HG02840 (cell line): ENCODE measurements around the gene LRRK2.
A peak's percentile ranks its signal among the peaks of the same experiment; 100 is the strongest.

Source experiments
- ATAC-seq: cut with Tn5 transposase; IDR thresholded peaks from one replicate; pipeline ENCODE4 v1.9.1; 2021; ENCODE audit warnings: mild to moderate bottlenecking, moderate library complexity, moderate number of reproducible peaks; ENCODE audit not compliant: unreplicated experiment, low FRiP score

The LRRK2 gene

GRCh38 chr12:40310211-40310610, 85.4 kb downstream of the LRRK2 start:
- no peak for ATAC-seq

- ATAC-seq, result no peak
These were observed 87.4 kb downstream of the LRRK2 start for GRCh38 chr12:40312196-40312595.

GRCh38 chr12:40312982-40313576, 88.3 kb downstream of the LRRK2 start:
- ATAC-seq, result no peak

- no peak for ATAC-seq
These were observed 89.1 kb downstream of the LRRK2 start for GRCh38 chr12:40313928-40314327.

- no peak for ATAC-seq
These were observed 90.1 kb downstream of the LRRK2 start for GRCh38 chr12:40314927-40315326.

GRCh38 chr12:40315375-40315774, 90.6 kb downstream of the LRRK2 start:
- no peak for ATAC-seq

- no peak for ATAC-seq
These were observed 99.5 kb downstream of the LRRK2 start for GRCh38 chr12:40324261-40324660.

GRCh38 chr12:40325349-40325960, 100.7 kb downstream of the LRRK2 start:
- peak; percentile 75 for ATAC-seq

- ATAC-seq, result no peak
These were observed 102.7 kb downstream of the LRRK2 start for GRCh38 chr12:40327535-40327934.

- no peak for ATAC-seq
These were observed 105.4 kb downstream of the LRRK2 start for GRCh38 chr12:40330180-40330579.

- no peak for ATAC-seq
These were observed 107.1 kb downstream of the LRRK2 start for GRCh38 chr12:40331886-40332285.

- no peak for ATAC-seq
These were observed 111.2 kb downstream of the LRRK2 start for GRCh38 chr12:40335991-40336390.

- no peak for ATAC-seq
These were observed 111.9 kb downstream of the LRRK2 start for GRCh38 chr12:40336573-40337199.

GRCh38 chr12:40338071-40338470, 113.3 kb downstream of the LRRK2 start:
- ATAC-seq, result no peak

- ATAC-seq, result no peak
These were observed 113.8 kb downstream of the LRRK2 start for GRCh38 chr12:40338621-40339020.

- no peak for ATAC-seq
These were observed 117.2 kb downstream of the LRRK2 start for GRCh38 chr12:40342010-40342409.

GRCh38 chr12:40343124-40343523, 118.3 kb downstream of the LRRK2 start:
- no peak for ATAC-seq

GRCh38 chr12:40344312-40344711, 119.5 kb downstream of the LRRK2 start:
- no peak for ATAC-seq

GRCh38 chr12:40351976-40352375, 127.2 kb downstream of the LRRK2 start:
- no peak for ATAC-seq

- ATAC-seq, result no peak
These were observed 150.3 kb downstream of the LRRK2 start for GRCh38 chr12:40375076-40375475.

- ATAC-seq, result no peak
These were observed 151.9 kb downstream of the LRRK2 start for GRCh38 chr12:40376533-40377267.
